Peyer's patch (tissue), 4 donors: ENCODE measurements around the gene LAMB1.

Experiments
- CTCF ChIP-seq, 6 experiments: fragments of 450-650 bp in 4 of 6; fragments of 200-600 bp in 2 of 6; sonication (generic) in 1 of 6; IDR thresholded peaks; one replicate each; pipeline ENCODE4 v1.5.1; 2017 to 2019; ENCODE audit warnings: antibody characterized with exemption in 6 of 6, mild to moderate bottlenecking in 3 of 6, moderate library complexity in 1 of 6
- POLR2A ChIP-seq, 2 donors: fragments of 450-650 bp; IDR thresholded peaks; one replicate each; pipeline ENCODE4 v1.5.1; 2017; ENCODE audit warnings: antibody characterized with exemption in 2 of 2, mild to moderate bottlenecking in 2 of 2, moderate library complexity in 2 of 2

GRCh38 chr7:107943018-107943417 is 59.9 kb downstream of the LAMB1 start:
- TF ChIP-seq CTCF (IDR thresholded peaks at IDR 0.05) (no peak), POLR2A (IDR thresholded peaks at IDR 0.05) (no peak)
